Fibroblast of lung (primary cell): ENCODE measurements around the gene ZNF512. TPM values are rescaled to one million over a fixed set of nuclear protein-coding genes. Genes with fewer than 3 reads are reported as not detected.

Source experiments
- DNase-seq, 2 donors: peaks; one replicate each; pipeline versions ENCODE4 v3.0.0 to v3.0.0-alpha.2; 2010; ENCODE audit warnings: low read depth in 2 of 2
- H2AFZ ChIP-seq: 2 replicates; pipeline ENCODE4 v1.5.1; 2012; ENCODE audit warnings: low read length, control low read depth, inconsistent platforms
- H3K27ac ChIP-seq: 2 replicates; pipeline ENCODE4 v1.5.1; 2011; ENCODE audit warnings: low read length, control low read depth; ENCODE audit not compliant: insufficient read depth
- H3K27me3 ChIP-seq: 2 replicates; pipeline ENCODE4 v1.5.1; 2011; ENCODE audit warnings: mild to moderate bottlenecking, low read length; ENCODE audit not compliant: control insufficient read depth, insufficient read depth
- H3K36me3 ChIP-seq: 2 replicates; pipeline ENCODE4 v1.5.1; 2011; ENCODE audit warnings: low read length; ENCODE audit not compliant: control insufficient read depth, insufficient read depth
- H3K4me1 ChIP-seq: 2 replicates; pipeline ENCODE4 v1.5.1; 2011; ENCODE audit warnings: low read length; ENCODE audit not compliant: control insufficient read depth, insufficient read depth; ENCODE audit errors: extremely low read depth
- H3K4me2 ChIP-seq: 2 replicates; pipeline ENCODE4 v1.5.1; 2011; ENCODE audit warnings: low read length, control low read depth; ENCODE audit not compliant: insufficient read depth; ENCODE audit errors: extremely low read depth
- H3K4me3 ChIP-seq, 4 experiments: fragments of 200-600 bp in 1 of 4; sonication (generic) in 1 of 4; replicated peaks in 1 of 4; 2 replicates each; pipeline ENCODE4 v1.5.1; 2011 to 2016; ENCODE audit warnings: low read length in 4 of 4, low read depth in 3 of 4, mild to moderate bottlenecking in 3 of 4, control low read depth in 2 of 4, inconsistent platforms in 1 of 4, mixed read lengths in 1 of 4; ENCODE audit not compliant: insufficient read depth in 1 of 4; ENCODE audit errors: control extremely low read depth in 1 of 4
- H3K79me2 ChIP-seq: 2 replicates; pipeline ENCODE4 v1.5.1; 2012; ENCODE audit warnings: mild to moderate bottlenecking, low read length, inconsistent platforms; ENCODE audit not compliant: control insufficient read depth, insufficient read depth
- H3K9ac ChIP-seq: 2 replicates; pipeline ENCODE4 v1.5.1; 2011; ENCODE audit warnings: mild to moderate bottlenecking, low read length, control low read depth; ENCODE audit not compliant: insufficient read depth
- H3K9me3 ChIP-seq: 2 replicates; pipeline ENCODE4 v1.5.1; 2012; ENCODE audit warnings: low read depth, low read length; ENCODE audit not compliant: control insufficient read depth, insufficient read depth
- H4K20me1 ChIP-seq: 2 replicates; pipeline ENCODE4 v1.5.1; 2011; ENCODE audit warnings: low read length; ENCODE audit not compliant: control insufficient read depth, insufficient read depth; ENCODE audit errors: extremely low read depth
- CTCF ChIP-seq, 2 donors: IDR thresholded peaks in 1 of 2; conservative IDR thresholded peaks in 1 of 2; 1 replicate in 1 of 2; 2 replicates in 1 of 2; pipeline ENCODE4 v1.5.1; 2011 to 2012; ENCODE audit warnings: low read length in 2 of 2, control low read depth in 1 of 2, inconsistent platforms in 1 of 2, low read depth in 1 of 2, mild to moderate bottlenecking in 1 of 2
- EZH2 ChIP-seq: IDR thresholded peaks from 2 replicates; pipeline ENCODE4 v1.5.1; 2012; ENCODE audit warnings: low read length, control low read depth, mild to moderate bottlenecking; ENCODE audit errors: missing control alignments
- polyA plus RNA-seq, 2 donors: library from polyadenylated mRNA; depleted of rRNA in 1 of 2; stranded (reverse) in 1 of 2; unstranded in 1 of 2; fragments of >200 nt; gene quantifications; 2 replicates each; pipeline ENCODE4 v1.2.1, GENCODE V29; 2011 to 2012; ENCODE audit warnings: missing spikeins in 1 of 2
- total RNA-seq: library from RNA; depleted of rRNA; stranded (reverse); fragments of >200 nt; gene quantifications from 2 replicates; pipeline ENCODE4 v1.2.1, GENCODE V29; 2014

ZNF512 gene
- total and polyA plus RNA-seq, 2 donors (not counting 1 experiment from before 2014, with no cell fraction given), result 23.6 to 36.6 TPM

GRCh38 chr2:27572439-27572838, 10.4 kb upstream of the ZNF512 start:
- no peak for DNase-seq
- Histone ChIP-seq H3K9me3 (no peaks in the 10 kb centered on the region), H3K27ac (no peak overlapping the region), H3K36me3 (no peaks in the 10 kb centered on the region), H2AFZ (no peak overlapping the region), H4K20me1 (no peaks in the 10 kb centered on the region), H3K4me2 (no peak overlapping the region), H3K9ac (no peak overlapping the region), H3K27me3 (no peaks in the 10 kb centered on the region), H3K79me2 (no peaks in the 10 kb centered on the region), H3K4me3 (no peak overlapping the region), H3K4me1 (no peaks in the 10 kb centered on the region)
- TF ChIP-seq EZH2, result no peak
- TF ChIP-seq CTCF (conservative IDR thresholded peaks at IDR 0.05 in 1 of 2, IDR thresholded peaks at IDR 0.05 in 1 of 2; ENCODE audit: low read depth in 1 of 2, low read length in 2 of 2), result no peak

- H3K4me1 ChIP-seq, result no peaks in the 10 kb centered on the region
- no peaks in the 10 kb centered on the region for H3K79me2 ChIP-seq
- no peaks in the 10 kb centered on the region for H3K9me3 ChIP-seq
- H3K27me3 ChIP-seq, result no peaks in the 10 kb centered on the region
- no peak for DNase-seq
- TF ChIP-seq EZH2 (no peak), CTCF (conservative IDR thresholded peaks at IDR 0.05 in 1 of 2, IDR thresholded peaks at IDR 0.05 in 1 of 2; ENCODE audit: low read depth in 1 of 2, low read length in 2 of 2) (no peak)
- no peak overlapping the region for H3K9ac ChIP-seq
- no peak overlapping the region for H3K27ac ChIP-seq
- H3K4me3 ChIP-seq, result no peak overlapping the region
- H3K4me2 ChIP-seq, result no peak overlapping the region
- no peak overlapping the region for H2AFZ ChIP-seq
- no peaks in the 10 kb centered on the region for H4K20me1 ChIP-seq
- no peaks in the 10 kb centered on the region for H3K36me3 ChIP-seq
These were observed 9.8 kb upstream of the ZNF512 start for GRCh38 chr2:27572998-27573429.

- peak; percentile 82 to 98 for DNase-seq
- H3K9ac ChIP-seq, result no peak overlapping the region
- H3K4me1 ChIP-seq, result no peaks in the 10 kb centered on the region
- no peaks in the 10 kb centered on the region for H4K20me1 ChIP-seq
- no peak for TF ChIP-seq CTCF (conservative IDR thresholded peaks at IDR 0.05 in 1 of 2, IDR thresholded peaks at IDR 0.05 in 1 of 2; ENCODE audit: low read depth in 1 of 2, low read length in 2 of 2)
- TF ChIP-seq EZH2, result no peak
- H2AFZ ChIP-seq, result no peak overlapping the region
- no peaks in the 10 kb centered on the region for H3K9me3 ChIP-seq
- H3K4me3 ChIP-seq, result no peak overlapping the region
- no peaks in the 10 kb centered on the region for H3K36me3 ChIP-seq
- H3K27ac ChIP-seq, result no peak overlapping the region
- no peak overlapping the region for H3K4me2 ChIP-seq
- H3K79me2 ChIP-seq, result no peaks in the 10 kb centered on the region
- H3K27me3 ChIP-seq, result no peaks in the 10 kb centered on the region
These were observed 9.4 kb upstream of the ZNF512 start for GRCh38 chr2:27573452-27573851.
